ENCODE data around the gene CDC42BPA.

Gene CDC42BPA

GRCh38 chr1:226977643-226978431 lies 340.5 kb downstream of the CDC42BPA start:
- H3K9me3 Mint-ChIP-seq: no peaks in the 10 kb centered on the region
- TF ChIP-seq, protein P1, sequence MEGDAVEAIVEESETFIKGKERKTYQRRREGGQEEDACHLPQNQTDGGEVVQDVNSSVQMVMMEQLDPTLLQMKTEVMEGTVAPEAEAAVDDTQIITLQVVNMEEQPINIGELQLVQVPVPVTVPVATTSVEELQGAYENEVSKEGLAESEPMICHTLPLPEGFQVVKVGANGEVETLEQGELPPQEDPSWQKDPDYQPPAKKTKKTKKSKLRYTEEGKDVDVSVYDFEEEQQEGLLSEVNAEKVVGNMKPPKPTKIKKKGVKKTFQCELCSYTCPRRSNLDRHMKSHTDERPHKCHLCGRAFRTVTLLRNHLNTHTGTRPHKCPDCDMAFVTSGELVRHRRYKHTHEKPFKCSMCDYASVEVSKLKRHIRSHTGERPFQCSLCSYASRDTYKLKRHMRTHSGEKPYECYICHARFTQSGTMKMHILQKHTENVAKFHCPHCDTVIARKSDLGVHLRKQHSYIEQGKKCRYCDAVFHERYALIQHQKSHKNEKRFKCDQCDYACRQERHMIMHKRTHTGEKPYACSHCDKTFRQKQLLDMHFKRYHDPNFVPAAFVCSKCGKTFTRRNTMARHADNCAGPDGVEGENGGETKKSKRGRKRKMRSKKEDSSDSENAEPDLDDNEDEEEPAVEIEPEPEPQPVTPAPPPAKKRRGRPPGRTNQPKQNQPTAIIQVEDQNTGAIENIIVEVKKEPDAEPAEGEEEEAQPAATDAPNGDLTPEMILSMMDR (IDR thresholded peaks at IDR 0.05; ENCODE audit: unreplicated experiment in 3 of 3): no peak
- H3K36me3 Mint-ChIP-seq (ENCODE audit: low read depth): no peaks in the 10 kb centered on the region
- peaks cover 21% of the 10 kb centered on the region for H3K4me1 Mint-ChIP-seq
- H3K27me3 Mint-ChIP-seq (ENCODE audit: low read depth): no peaks in the 10 kb centered on the region
- H3K27ac Mint-ChIP-seq: no peak overlapping the region
- H3K4me3 Mint-ChIP-seq: no peak overlapping the region

GRCh38 chr1:226976978-226977642 lies 341.2 kb downstream of the CDC42BPA start:
- peaks cover 22% of the 10 kb centered on the region for H3K4me1 Mint-ChIP-seq
- TF ChIP-seq, protein P1 (IDR thresholded peaks at IDR 0.05; ENCODE audit: unreplicated experiment in 3 of 3): no peak
- H3K27ac Mint-ChIP-seq: no peak overlapping the region
- no peak overlapping the region for H3K4me3 Mint-ChIP-seq
- peaks cover 1% of the 10 kb centered on the region for H3K9me3 Mint-ChIP-seq
- H3K27me3 Mint-ChIP-seq (ENCODE audit: low read depth): no peaks in the 10 kb centered on the region
- H3K36me3 Mint-ChIP-seq (ENCODE audit: low read depth): peaks cover 1% of the 10 kb centered on the region

DNA sequence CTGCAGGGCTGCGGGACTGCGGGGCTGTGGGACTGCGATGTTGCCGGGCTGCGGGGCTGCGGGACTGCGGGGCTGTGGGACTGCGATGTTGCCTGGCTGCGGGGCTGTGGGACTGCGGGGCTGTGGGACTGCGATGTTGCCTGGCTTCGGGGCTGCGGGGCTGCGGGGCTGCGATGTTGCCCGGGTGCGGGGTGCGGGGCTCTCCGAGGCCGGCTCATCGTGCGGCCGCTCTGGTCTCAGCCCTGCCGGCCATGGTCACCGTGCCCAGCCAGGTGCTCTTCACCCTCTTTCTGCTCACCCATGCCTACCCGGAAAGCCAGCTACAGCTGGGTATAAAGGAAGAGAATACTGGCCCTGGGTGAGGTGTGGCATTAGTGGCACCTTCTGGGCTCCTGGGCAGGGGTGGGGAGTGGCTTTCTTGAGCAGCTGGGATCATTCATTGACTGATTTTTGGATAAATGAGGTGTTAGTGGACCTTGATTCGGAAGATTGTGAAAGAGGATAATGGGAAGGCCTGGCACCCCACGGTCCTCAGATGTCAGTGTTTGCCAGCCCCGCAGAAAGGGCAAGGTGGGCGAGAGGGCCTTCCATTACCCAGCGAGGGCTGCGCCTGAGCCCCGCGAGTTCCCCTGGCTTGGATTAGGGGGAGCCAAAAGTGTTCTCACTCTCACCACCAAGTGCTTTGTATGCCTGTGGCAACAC lies 341.9 kb downstream of the CDC42BPA start:
- no peak overlapping the region for H3K27ac Mint-ChIP-seq
- peaks cover 7% of the 10 kb centered on the region for H3K36me3 Mint-ChIP-seq (ENCODE audit: low read depth)
- no peaks in the 10 kb centered on the region for H3K27me3 Mint-ChIP-seq (ENCODE audit: low read depth)
- peaks cover 22% of the 10 kb centered on the region for H3K4me1 Mint-ChIP-seq
- no peak overlapping the region for H3K4me3 Mint-ChIP-seq
- peaks cover 8% of the 10 kb centered on the region for H3K9me3 Mint-ChIP-seq
- TF ChIP-seq, protein P1 (IDR thresholded peaks at IDR 0.05; ENCODE audit: unreplicated experiment in 3 of 3): no peak

GRCh38 chr1:226975259-226976250 lies 342.7 kb downstream of the CDC42BPA start:
- Mint-ChIP-seq H3K27me3 (ENCODE audit: low read depth) (no peaks in the 10 kb centered on the region), H3K9me3 (peaks cover 8% of the 10 kb centered on the region), H3K27ac (peak overlapping the region; percentile 35 to 93 (median 91)), H3K4me3 (no peak overlapping the region), H3K36me3 (ENCODE audit: low read depth) (peaks cover 7% of the 10 kb centered on the region), H3K4me1 (peaks cover 22% of the 10 kb centered on the region)
- TF ChIP-seq, protein P1 (IDR thresholded peaks at IDR 0.05; ENCODE audit: unreplicated experiment in 3 of 3): no peak

- H3K9me3 Mint-ChIP-seq: peaks cover 8% of the 10 kb centered on the region
- peaks cover 10% of the 10 kb centered on the region for H3K36me3 Mint-ChIP-seq (ENCODE audit: low read depth)
- no peak overlapping the region for H3K4me3 Mint-ChIP-seq
- no peaks in the 10 kb centered on the region for H3K27me3 Mint-ChIP-seq (ENCODE audit: low read depth)
- H3K4me1 Mint-ChIP-seq: peaks cover 22% of the 10 kb centered on the region
- TF ChIP-seq, protein P1 (IDR thresholded peaks at IDR 0.05; ENCODE audit: unreplicated experiment in 3 of 3): no peak
- peak overlapping the region; percentile 86 to 93 (median 91) for H3K27ac Mint-ChIP-seq
Observed at GRCh38 chr1:226974544-226975258, 343.6 kb downstream of the CDC42BPA start.
